Adrenal gland (tissue), 12 donors: ENCODE measurements around the gene PJVK. TPM values are rescaled to one million over a fixed set of nuclear protein-coding genes. Genes with fewer than 3 reads are reported as not detected.
"Not testable (repeated sequence)": the region's sequence is repeated elsewhere in the genome, so short reads cannot be mapped to it uniquely, and the experiment has no call there.

Source experiments
- DNase-seq, 7 donors: peaks; one replicate each; pipeline ENCODE4 v3.0.0-alpha.2; 2019 to 2020
- H3K27ac ChIP-seq, 5 donors: fragments of 200-600 bp; sonication (generic) in 4 of 5; 1 replicate in 3 of 5; 2 replicates in 2 of 5; pipeline versions ENCODE4 v1.5.1 to v1.8.0; 2016 to 2020; ENCODE audit warnings: mild to moderate bottlenecking in 1 of 5
- H3K27me3 ChIP-seq: fragments of 200-600 bp; 2 replicates; pipeline ENCODE4 v1.8.0; 2021
- H3K36me3 ChIP-seq, 2 donors: fragments of 200-600 bp; replicated peaks in 1 of 2; 1 replicate in 1 of 2; 2 replicates in 1 of 2; pipeline versions ENCODE4 v1.5.1 to v1.8.0; 2018 to 2022
- H3K4me1 ChIP-seq, 2 donors: fragments of 200-600 bp; replicated peaks in 1 of 2; 1 replicate in 1 of 2; 2 replicates in 1 of 2; pipeline versions ENCODE4 v1.5.1 to v1.8.0; 2018 to 2021
- H3K4me3 ChIP-seq, 4 donors: fragments of 200-600 bp; sonication (generic) in 3 of 4; one replicate each; pipeline ENCODE4 v1.5.1; 2016 to 2018
- H3K9me3 ChIP-seq, 3 donors: fragments of 200-600 bp; sonication (generic) in 1 of 3; replicated peaks in 1 of 3; 1 replicate in 2 of 3; 2 replicates in 1 of 3; pipeline versions ENCODE4 v1.5.1 to v1.8.0; 2016 to 2021
- CTCF ChIP-seq, 6 experiments: fragments of 450-650 bp in 4 of 6; fragments of 200-600 bp in 2 of 6; sonication (generic) in 1 of 6; IDR thresholded peaks; 1 replicate in 5 of 6; 2 replicates in 1 of 6; pipeline versions ENCODE4 v1.5.1 to v1.8.0; 2016 to 2021; ENCODE audit warnings: antibody characterized with exemption in 6 of 6, mild to moderate bottlenecking in 2 of 6, moderate library complexity in 1 of 6
- POLR2A ChIP-seq, 2 donors: fragments of 450-650 bp; IDR thresholded peaks; one replicate each; pipeline ENCODE4 v1.6.1; 2017; ENCODE audit warnings: antibody characterized with exemption in 2 of 2, mild to moderate bottlenecking in 2 of 2, moderate library complexity in 1 of 2
- WGBS, 4 donors: extraction: QIAGEN DNeasy Blood & Tissue Kit in 2 of 4; methylation state at CpG; one replicate each; pipeline versions ENCODE4 v1.1.5 to v1.1.7; 2013 to 2017; 5-methylcytosine and 5-hydroxymethylcytosine counted together
- intact Hi-C, 2 donors: fragments of 100-400 bp; cut with DNase I; formaldehyde crosslinking; loops; one replicate each; pipeline versions ENCODE4 v1.14.1 to v1.15.0; 2022 to 2023
- polyA plus RNA-seq, 3 donors: library from polyadenylated mRNA; stranded (reverse); fragments of 200-250 nt in 2 of 3; fragments of 350-450 nt in 1 of 3; fragmentation: Illumina TruSeq in 1 of 3; extraction: RNeasy Lipid Tissue Mini Kit (QIAGEN cat#74804) in 1 of 3; gene quantifications; one replicate each; pipeline ENCODE4 v1.2.3, GENCODE V29; 2013 to 2014
- total RNA-seq, 9 donors: library from RNA; depleted of rRNA in 4 of 9; stranded (reverse); fragments of >200 nt in 4 of 9; fragments of 120-200 nt in 1 of 9; fragmentation: NEBNext Ultra II Directional in 1 of 9; extraction: Animal tissue kit (Norgen Biotek cat#: 25700) in 1 of 9; gene quantifications; one replicate each; pipeline versions ENCODE4 v1.1.0 to v1.2.4, GENCODE V29; 2013 to 2023
- donor health status: healthy with polysubstance abuse.
- donor health status: Bipolar disorder and iron deficiency.
- donor health status: DM: yes; HTN: yes; CAD: no.
- donor health status: DM: no; HTN: no; CAD: no.
- donor health status: DM: no; HTN: no; CAD: no.
- donor health status: DM: yes; HTN: yes; CAD: no.

PJVK gene
- total and polyA plus RNA-seq, 12 donors, result 0.70 to 19.6 (median 3.6) TPM; not detected in 1

- TF ChIP-seq CTCF (IDR thresholded peaks at IDR 0.05) (no peak), POLR2A (IDR thresholded peaks at IDR 0.05) (no peak)
- Histone ChIP-seq H3K36me3 (no peaks in the 10 kb centered on the region), H3K4me3 (no peak overlapping the region), H3K27ac (no peak overlapping the region), H3K27me3 (no peaks in the 10 kb centered on the region), H3K9me3 (no peaks in the 10 kb centered on the region), H3K4me1 (no peaks in the 10 kb centered on the region)
- DNase-seq, result no peak
- intact Hi-C loops, result no loop called here
- WGBS, 4 donors, result 33 to 55% (median 43%) methylated on average over 4 of the region's 4 CpGs
These were observed 46.8 kb upstream of the PJVK start for GRCh38 chr2:178404368-178404767.

DNA sequence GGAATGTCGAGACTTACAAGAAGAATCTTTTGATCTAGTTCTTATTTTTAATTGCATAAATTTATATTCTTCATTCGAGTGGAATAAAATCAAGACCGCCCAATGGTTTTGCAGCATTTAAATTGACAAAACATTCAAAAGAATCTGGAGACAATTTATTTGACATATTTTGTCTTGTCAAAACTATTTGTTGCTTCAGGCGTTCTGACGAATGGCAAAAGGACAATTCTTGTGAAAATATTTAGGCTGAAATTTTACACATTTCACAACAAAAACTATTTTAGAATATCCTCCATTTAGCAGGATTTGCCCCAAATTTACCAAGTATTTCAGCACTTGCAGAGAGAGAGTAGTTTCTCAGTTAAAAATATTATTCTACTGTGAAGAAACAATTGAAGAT is 41.9 kb upstream of the PJVK start:
- H3K9me3 ChIP-seq, result no peaks in the 10 kb centered on the region
- DNase-seq, result no peak
- TF ChIP-seq CTCF (IDR thresholded peaks at IDR 0.05) (no peak), POLR2A (IDR thresholded peaks at IDR 0.05) (no peak)
- 80 to 85% (median 83%) methylated on average over 5 of the region's 5 CpGs for WGBS, 4 donors
- intact Hi-C loops, result no loop called here
- H3K4me1 ChIP-seq, result peaks cover 0 to 5% of the 10 kb centered on the region in 2 donors
- H3K27ac ChIP-seq, result no peak overlapping the region
- H3K4me3 ChIP-seq, result no peak overlapping the region
- no peaks in the 10 kb centered on the region for H3K36me3 ChIP-seq
- H3K27me3 ChIP-seq, result no peaks in the 10 kb centered on the region

DNA sequence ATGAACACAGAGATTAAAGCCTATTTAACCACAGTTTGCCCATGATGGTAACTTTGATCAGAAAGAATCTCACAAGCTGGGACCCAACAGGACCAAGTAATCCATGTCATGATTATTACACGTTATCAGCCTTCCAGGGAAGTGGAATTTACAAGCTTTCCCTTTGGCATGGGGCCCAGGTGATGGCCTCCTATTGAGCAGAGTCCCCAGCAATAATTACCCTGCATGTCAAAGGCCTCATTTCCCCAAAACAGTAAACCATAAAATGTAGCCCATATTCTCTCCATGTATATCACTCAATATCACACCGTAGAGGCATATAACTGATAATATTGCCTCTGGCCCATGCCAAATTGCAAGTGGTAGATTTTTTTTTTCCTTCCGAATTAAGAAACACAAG is 39.1 kb upstream of the PJVK start:
- no peak overlapping the region for H3K4me3 ChIP-seq
- H3K27ac ChIP-seq, result no peak overlapping the region
- TF ChIP-seq POLR2A (IDR thresholded peaks at IDR 0.05), result no peak
- no peak for TF ChIP-seq CTCF (IDR thresholded peaks at IDR 0.05)
- 65 to 87% (median 80%) methylated on average over 3 of the region's 3 CpGs for WGBS, 4 donors
- H3K36me3 ChIP-seq, result no peaks in the 10 kb centered on the region
- intact Hi-C loops, result loop anchor here in 1 of 2 donors (5.0 to 10.0 kb wide), 2 partner anchors 105 to 287 kb away; no protein-coding TSS in a partner anchor
- no peaks in the 10 kb centered on the region for H3K9me3 ChIP-seq
- H3K4me1 ChIP-seq, result peaks cover 0 to 15% of the 10 kb centered on the region in 2 donors
- no peaks in the 10 kb centered on the region for H3K27me3 ChIP-seq
- DNase-seq, result no peak

GRCh38 chr2:178412453-178412852 is 38.7 kb upstream of the PJVK start:
- H3K27ac ChIP-seq, H3K4me3 ChIP-seq, DNase-seq, H3K36me3 ChIP-seq, H3K9me3 ChIP-seq, H3K27me3 ChIP-seq: not testable (repeated sequence)
- intact Hi-C loops, result loop anchor here in 1 of 2 donors (5.0 to 10.0 kb wide), 2 partner anchors 105 to 288 kb away; no protein-coding TSS in a partner anchor
- 96 to 97% (median 97%) methylated on average over 8 of the region's 8 CpGs for WGBS, 4 donors
- peaks cover 0 to 15% of the 10 kb centered on the region in 2 donors for H3K4me1 ChIP-seq
